B cell (primary cell): ENCODE data around the gene GIGYF1. TPM values are rescaled to one million over a fixed set of nuclear protein-coding genes. Genes with fewer than 3 reads are reported as not detected.
A peak's percentile ranks its signal among the peaks of the same experiment; 100 is the strongest.

Experiments used
- ATAC-seq: fragments of 200-7000 bp; cut with Tn5 transposase; one replicate; pipeline ENCODE4 v1.10.0; 2021; ENCODE audit warnings: low read depth, mild to moderate bottlenecking, moderate number of reproducible peaks, moderate library complexity
- CTCF ChIA-PET: fragments of 350-600 bp; sonication (Branson Sonifier 250); formaldehyde crosslinking; loops from one replicate; lab custom pipeline; 2021; ENCODE audit warnings: antibody characterized with exemption, inconsistent platforms; lab: Charles Lee
- POLR2A ChIA-PET: fragments of 350-600 bp; sonication (Branson Sonifier 250); formaldehyde crosslinking; loops from one replicate; lab custom pipeline; 2021; ENCODE audit warnings: antibody characterized with exemption; lab: Charles Lee
- DNase-seq: peaks from one replicate; pipeline ENCODE4 v3.0.0; 2013
- H2AFZ ChIP-seq: 2 replicates; pipeline ENCODE4 v1.6.1; 2012; ENCODE audit warnings: mild to moderate bottlenecking, low read depth, low read length; ENCODE audit not compliant: insufficient read depth, poor library complexity, severe bottlenecking
- H3K27ac ChIP-seq, 2 donors: 1 replicate in 1 of 2; 2 replicates in 1 of 2; pipeline ENCODE4 v1.5.1; 2012 to 2013; ENCODE audit warnings: low read length in 2 of 2, mild to moderate bottlenecking in 2 of 2, moderate library complexity in 1 of 2
- H3K27me3 ChIP-seq, 4 experiments: fragments of 200-600 bp in 1 of 4; sonication (generic) in 1 of 4; replicated peaks in 1 of 4; 1 replicate in 2 of 4; 2 replicates in 2 of 4; pipeline versions ENCODE4 v1.6.1 to v1.7.0; 2013 to 2016; ENCODE audit warnings: low read length in 3 of 4, mild to moderate bottlenecking in 2 of 4, mixed read lengths in 1 of 4, moderate library complexity in 1 of 4; ENCODE audit not compliant: insufficient read depth in 4 of 4, control insufficient read depth in 3 of 4; ENCODE audit errors: control extremely low read depth in 1 of 4
- H3K36me3 ChIP-seq, 2 experiments: replicated peaks in 1 of 2; 1 replicate in 1 of 2; 2 replicates in 1 of 2; pipeline versions ENCODE4 v1.6.1 to v1.7.1; 2013; ENCODE audit warnings: low read length in 1 of 2; ENCODE audit not compliant: insufficient read depth in 2 of 2, control insufficient read depth in 1 of 2; ENCODE audit errors: control extremely low read depth in 1 of 2, extremely low read depth in 1 of 2
- H3K4me1 ChIP-seq, 2 donors: fragments of 200-600 bp in 1 of 2; sonication (generic) in 1 of 2; 1 replicate in 1 of 2; 2 replicates in 1 of 2; pipeline versions ENCODE4 v1.5.1 to v1.6.1; 2013 to 2017; ENCODE audit warnings: low read length in 2 of 2; ENCODE audit not compliant: control insufficient read depth in 2 of 2, insufficient read depth in 2 of 2
- H3K4me2 ChIP-seq: replicated peaks from 2 replicates; pipeline ENCODE3; 2012; ENCODE audit warnings: mild to moderate bottlenecking, low read depth, low read length; ENCODE audit not compliant: poor library complexity, severe bottlenecking
- H3K4me3 ChIP-seq, 5 experiments: fragments of 200-600 bp in 1 of 5; sonication (generic) in 1 of 5; 1 replicate in 3 of 5; 2 replicates in 2 of 5; pipeline versions ENCODE4 v1.5.1 to v1.7.0; 2011 to 2016; ENCODE audit warnings: low read length in 4 of 5, mild to moderate bottlenecking in 4 of 5, low read depth in 2 of 5, control low read depth in 1 of 5, moderate library complexity in 1 of 5; ENCODE audit not compliant: insufficient read depth in 1 of 5; ENCODE audit errors: control extremely low read depth in 1 of 5, extremely low read depth in 1 of 5
- H3K79me2 ChIP-seq: fragments of 200-600 bp; sonication (generic); one replicate; pipeline ENCODE4 v1.6.0; 2016; ENCODE audit warnings: low read length; ENCODE audit not compliant: control insufficient read depth, insufficient read depth
- H3K9ac ChIP-seq: fragments of 200-600 bp; sonication (generic); 2 replicates; pipeline ENCODE4 v1.6.1; 2017; ENCODE audit warnings: mild to moderate bottlenecking, low read length, moderate library complexity
- H3K9me3 ChIP-seq, 3 donors: one replicate each; pipeline versions ENCODE4 v1.6.1 to v1.7.1; 2013; ENCODE audit warnings: low read length in 2 of 3; ENCODE audit not compliant: control insufficient read depth in 2 of 3, insufficient read depth in 1 of 3; ENCODE audit errors: control extremely low read depth in 1 of 3
- H4K20me1 ChIP-seq: 2 replicates; pipeline ENCODE4 v1.6.0; 2012; ENCODE audit warnings: mild to moderate bottlenecking, low read length; ENCODE audit not compliant: insufficient read depth, control insufficient read depth, poor library complexity, severe bottlenecking
- H3K27ac Mint-ChIP-seq: one replicate; pipeline ENCODE4 v1.8.0; 2021; ENCODE audit warnings: mixed read lengths
- H3K27me3 Mint-ChIP-seq: one replicate; pipeline ENCODE4 v1.8.0; 2021; ENCODE audit warnings: mixed read lengths
- H3K4me1 Mint-ChIP-seq: one replicate; pipeline ENCODE4 v1.8.0; 2021; ENCODE audit warnings: mixed read lengths
- H3K4me3 Mint-ChIP-seq: one replicate; pipeline ENCODE4 v1.8.0; 2021; ENCODE audit warnings: mixed read lengths
- H3K9me3 Mint-ChIP-seq: one replicate; pipeline ENCODE4 v1.8.0; 2022; ENCODE audit warnings: mixed read lengths; ENCODE audit not compliant: insufficient read depth
- EZH2 ChIP-seq: IDR thresholded peaks from 2 replicates; pipeline ENCODE4 v1.6.1; 2012; ENCODE audit warnings: borderline replicate concordance, low read depth, mild to moderate bottlenecking, moderate library complexity, low read length; ENCODE audit not compliant: insufficient read depth, poor library complexity, severe bottlenecking
- WGBS: methylation state at CpG from one replicate; pipeline ENCODE4 v1.1.5; 2013; ENCODE audit warnings: missing lambda C conversion rate; ENCODE audit not compliant: insufficient coverage; 5-methylcytosine and 5-hydroxymethylcytosine counted together
- intact Hi-C: fragments of 100-400 bp; cut with micrococcal nuclease; formaldehyde crosslinking; loops from one replicate; pipeline ENCODE4 v1.10.0; 2022
- polyA plus RNA-seq: library from polyadenylated mRNA; depleted of rRNA; stranded (reverse); fragments of >200 nt; gene quantifications from 2 replicates; pipeline ENCODE4 v1.2.3, GENCODE V29; 2012
- total RNA-seq, 2 donors: library from RNA; stranded (reverse); fragments of 120-200 nt in 1 of 2; gene quantifications; 1 replicate in 1 of 2; 2 replicates in 1 of 2; pipeline versions ENCODE4 v1.2.3 to v1.2.4, GENCODE V29; 2013 to 2022
- TF ChIP-seq, protein P1 (sequence below): fragments of 200-600 bp; IDR thresholded peaks from one replicate; pipeline ENCODE4 v1.8.0; 2022; ENCODE audit warnings: antibody characterized with exemption, mild to moderate bottlenecking

The GIGYF1 gene
- total and polyA plus RNA-seq, 2 donors (not counting 1 experiment from before 2014, with no cell fraction given), result 45.9 to 134 TPM

DNA sequence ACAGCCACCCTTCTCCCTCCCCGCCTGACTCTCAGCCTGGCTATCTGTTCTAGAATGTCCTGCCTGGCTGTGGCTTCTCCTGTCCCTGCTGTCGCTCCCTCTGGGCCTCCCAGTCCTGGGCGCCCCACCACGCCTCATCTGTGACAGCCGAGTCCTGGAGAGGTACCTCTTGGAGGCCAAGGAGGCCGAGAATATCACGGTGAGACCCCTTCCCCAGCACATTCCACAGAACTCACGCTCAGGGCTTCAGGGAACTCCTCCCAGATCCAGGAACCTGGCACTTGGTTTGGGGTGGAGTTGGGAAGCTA, 27.4 kb upstream of the GIGYF1 start:
- Histone ChIP-seq H4K20me1 (no peaks in the 10 kb centered on the region), H3K9me3 (peaks cover 0 to 30% (median 0%) of the 10 kb centered on the region in 3 donors), H3K9ac (no peak overlapping the region), H3K4me1 (peaks cover 10 to 13% of the 10 kb centered on the region in 2 donors), H3K27me3 (peaks cover 0 to 67% (median 19%) of the 10 kb centered on the region in 4 experiments), H3K36me3 (no peaks in the 10 kb centered on the region), H3K79me2 (no peaks in the 10 kb centered on the region), H3K4me2 (no peak overlapping the region), H3K27ac (no peak overlapping the region), H3K4me3 (no peak overlapping the region), H2AFZ (no peak overlapping the region)
- POLR2A ChIA-PET, result no interaction called here
- peaks cover 5% of the 10 kb centered on the region for H3K4me1 Mint-ChIP-seq
- no peak overlapping the region for H3K4me3 Mint-ChIP-seq
- CTCF ChIA-PET, result interaction anchor here (1.3 kb wide), 1 partner anchor 16 kb away, joined by 4 read pairs; no protein-coding TSS in a partner anchor
- TF ChIP-seq, protein P1, sequence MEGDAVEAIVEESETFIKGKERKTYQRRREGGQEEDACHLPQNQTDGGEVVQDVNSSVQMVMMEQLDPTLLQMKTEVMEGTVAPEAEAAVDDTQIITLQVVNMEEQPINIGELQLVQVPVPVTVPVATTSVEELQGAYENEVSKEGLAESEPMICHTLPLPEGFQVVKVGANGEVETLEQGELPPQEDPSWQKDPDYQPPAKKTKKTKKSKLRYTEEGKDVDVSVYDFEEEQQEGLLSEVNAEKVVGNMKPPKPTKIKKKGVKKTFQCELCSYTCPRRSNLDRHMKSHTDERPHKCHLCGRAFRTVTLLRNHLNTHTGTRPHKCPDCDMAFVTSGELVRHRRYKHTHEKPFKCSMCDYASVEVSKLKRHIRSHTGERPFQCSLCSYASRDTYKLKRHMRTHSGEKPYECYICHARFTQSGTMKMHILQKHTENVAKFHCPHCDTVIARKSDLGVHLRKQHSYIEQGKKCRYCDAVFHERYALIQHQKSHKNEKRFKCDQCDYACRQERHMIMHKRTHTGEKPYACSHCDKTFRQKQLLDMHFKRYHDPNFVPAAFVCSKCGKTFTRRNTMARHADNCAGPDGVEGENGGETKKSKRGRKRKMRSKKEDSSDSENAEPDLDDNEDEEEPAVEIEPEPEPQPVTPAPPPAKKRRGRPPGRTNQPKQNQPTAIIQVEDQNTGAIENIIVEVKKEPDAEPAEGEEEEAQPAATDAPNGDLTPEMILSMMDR, result no peak
- TF ChIP-seq EZH2, result no peak
- 90% methylated on average over 8 of the region's 8 CpGs for WGBS
- intact Hi-C loops, result no loop called here
- H3K27ac Mint-ChIP-seq, result no peak overlapping the region
- no peak for ATAC-seq
- H3K27me3 Mint-ChIP-seq, result peaks cover 45% of the 10 kb centered on the region
- peaks cover 8% of the 10 kb centered on the region for H3K9me3 Mint-ChIP-seq
- no peak for DNase-seq

DNA sequence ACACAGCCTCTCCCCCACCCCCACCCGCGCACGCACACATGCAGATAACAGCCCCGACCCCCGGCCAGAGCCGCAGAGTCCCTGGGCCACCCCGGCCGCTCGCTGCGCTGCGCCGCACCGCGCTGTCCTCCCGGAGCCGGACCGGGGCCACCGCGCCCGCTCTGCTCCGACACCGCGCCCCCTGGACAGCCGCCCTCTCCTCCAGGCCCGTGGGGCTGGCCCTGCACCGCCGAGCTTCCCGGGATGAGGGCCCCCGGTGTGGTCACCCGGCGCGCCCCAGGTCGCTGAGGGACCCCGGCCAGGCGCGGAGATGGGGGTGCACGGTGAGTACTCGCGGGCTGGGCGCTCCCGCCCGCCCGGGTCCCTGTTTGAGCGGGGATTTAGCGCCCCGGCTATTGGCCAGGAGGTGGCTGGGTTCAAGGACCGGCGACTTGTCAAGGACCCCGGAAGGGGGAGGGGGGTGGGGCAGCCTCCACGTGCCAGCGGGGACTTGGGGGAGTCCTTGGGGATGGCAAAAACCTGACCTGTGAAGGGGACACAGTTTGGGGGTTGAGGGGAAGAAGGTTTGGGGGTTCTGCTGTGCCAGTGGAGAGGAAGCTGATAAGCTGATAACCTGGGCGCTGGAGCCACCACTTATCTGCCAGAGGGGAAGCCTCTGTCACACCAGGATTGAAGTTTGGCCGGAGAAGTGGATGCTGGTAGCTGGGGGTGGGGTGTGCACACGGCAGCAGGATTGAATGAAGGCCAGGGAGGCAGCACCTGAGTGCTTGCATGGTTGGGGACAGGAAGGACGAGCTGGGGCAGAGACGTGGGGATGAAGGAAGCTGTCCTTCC, 26.8 kb upstream of the GIGYF1 start:
- H3K4me2 ChIP-seq, result peak overlapping the region; percentile 35
- H3K27me3 Mint-ChIP-seq, result peaks cover 45% of the 10 kb centered on the region
- H3K27me3 ChIP-seq, result peaks cover 0 to 67% (median 19%) of the 10 kb centered on the region in 4 experiments
- intact Hi-C loops, result no loop called here
- H3K4me1 Mint-ChIP-seq, result peaks cover 5% of the 10 kb centered on the region
- ChIA-PET POLR2A (no interaction called here), CTCF (interaction anchor here (0.7 to 1.3 kb wide), 3 partner anchors 15 to 172 kb away, joined by 3 to 4 read pairs (median 4); no protein-coding TSS in a partner anchor)
- H3K4me3 Mint-ChIP-seq, result no peak overlapping the region
- DNase-seq (no peak), ATAC-seq (no peak)
- H3K9ac ChIP-seq, result no peak overlapping the region
- H2AFZ ChIP-seq, result no peak overlapping the region
- no peaks in the 10 kb centered on the region for H4K20me1 ChIP-seq
- H3K27ac Mint-ChIP-seq, result no peak overlapping the region
- H3K9me3 Mint-ChIP-seq, result peaks cover 8% of the 10 kb centered on the region
- no peaks in the 10 kb centered on the region for H3K36me3 ChIP-seq
- H3K9me3 ChIP-seq, result peaks cover 0 to 30% (median 0%) of the 10 kb centered on the region in 3 donors
- no peaks in the 10 kb centered on the region for H3K79me2 ChIP-seq
- no peak overlapping the region for H3K27ac ChIP-seq
- no peak for TF ChIP-seq EZH2
- TF ChIP-seq, protein P1, result no peak
- WGBS, result 7% methylated on average over 56 of the region's 56 CpGs
- peaks cover 10 to 13% of the 10 kb centered on the region in 2 donors for H3K4me1 ChIP-seq
- H3K4me3 ChIP-seq, result no peak overlapping the region
